A673 (cell line): ENCODE results near the gene TOPAZ1. TPM values are rescaled to one million over a fixed set of nuclear protein-coding genes. Genes with fewer than 3 reads are reported as not detected.

Experiments
- BruUV-seq: library from RNA; stranded (reverse); fragments of 400-500 nt; replicated peaks from 2 replicates; lab custom pipeline; 2021; lab: Mats Ljungman, UMichigan
- CTCF ChIA-PET: fragments of 300-600 bp; sonication (Branson Sonifier 250); formaldehyde crosslinking; loops from one replicate; lab custom pipeline; 2022; ENCODE audit warnings: antibody characterized with exemption; lab: Charles Lee
- POLR2A ChIA-PET: fragments of 300-600 bp; sonication (Branson Sonifier 250); formaldehyde crosslinking; loops from one replicate; lab custom pipeline; 2022; ENCODE audit warnings: antibody characterized with exemption; ENCODE audit not compliant: low non-redundant PET; lab: Charles Lee
- DNase-seq: peaks from one replicate; pipeline ENCODE4 v3.0.0-alpha.2; 2015; ENCODE audit warnings: low spot score
- H3K27ac ChIP-seq: fragments of 200-600 bp; sonication (generic); 2 replicates; pipeline ENCODE4 v1.5.1; 2016; ENCODE audit warnings: mixed run types, low read depth, mild to moderate bottlenecking, mixed read lengths, antibody characterized with exemption, low read length; ENCODE audit not compliant: poor library complexity, severe bottlenecking
- H3K27me3 ChIP-seq: fragments of 200-600 bp; sonication (generic); replicated peaks from 2 replicates; pipeline ENCODE4 v1.6.1; 2017; ENCODE audit warnings: mixed run types, low read depth, mild to moderate bottlenecking, mixed read lengths, antibody characterized with exemption, low read length; ENCODE audit not compliant: insufficient read depth, poor library complexity
- H3K36me3 ChIP-seq: fragments of 200-600 bp; sonication (generic); 2 replicates; pipeline ENCODE4 v1.6.1; 2016; ENCODE audit warnings: mixed run types, mild to moderate bottlenecking, mixed read lengths, antibody characterized with exemption, low read length; ENCODE audit not compliant: insufficient read depth, poor library complexity, severe bottlenecking
- H3K4me1 ChIP-seq: fragments of 200-600 bp; sonication (generic); 2 replicates; pipeline ENCODE4 v1.6.1; 2017; ENCODE audit warnings: mixed run types, mild to moderate bottlenecking, mixed read lengths, antibody characterized with exemption, low read length; ENCODE audit not compliant: insufficient read depth, poor library complexity, severe bottlenecking
- H3K4me3 ChIP-seq: fragments of 200-600 bp; sonication (generic); 2 replicates; pipeline ENCODE4 v1.5.1; 2016; ENCODE audit warnings: low read depth, mixed run types, mild to moderate bottlenecking, mixed read lengths, low read length; ENCODE audit not compliant: poor library complexity, severe bottlenecking
- H3K9me3 ChIP-seq: fragments of 200-600 bp; sonication (generic); 2 replicates; pipeline ENCODE4 v1.6.1; 2016; ENCODE audit warnings: mixed run types, low read depth, mild to moderate bottlenecking, mixed read lengths, antibody characterized with exemption, low read length; ENCODE audit not compliant: poor library complexity, severe bottlenecking
- EZH2 ChIP-seq: fragments of 200-600 bp; sonication (generic); IDR thresholded peaks from 2 replicates; pipeline ENCODE4 v1.6.1; 2017; ENCODE audit warnings: borderline replicate concordance, low read depth, mild to moderate bottlenecking, mixed read lengths, antibody characterized with exemption, low read length; ENCODE audit not compliant: poor library complexity, severe bottlenecking
- intact Hi-C: fragments of 100-400 bp; cut with micrococcal nuclease; formaldehyde crosslinking; loops from one replicate; pipeline ENCODE4 v1.10.0; 2022; ENCODE audit not compliant: unreplicated experiment
- total RNA-seq: library from RNA; stranded (reverse); gene quantifications from 2 replicates; pipeline ENCODE4 v1.2.3, GENCODE V29; 2021
- TF ChIP-seq, protein P1 (sequence below): fragments of 300-800, 200-600 bp; sonication (generic); conservative IDR thresholded peaks from 2 replicates; pipeline ENCODE4 v1.5.1; 2017; ENCODE audit warnings: low read depth, mild to moderate bottlenecking, antibody characterized with exemption, low read length, moderate library complexity, mixed read lengths

Gene TOPAZ1
- total RNA-seq, 1 experiment from 2014 or later: not detected

DNA sequence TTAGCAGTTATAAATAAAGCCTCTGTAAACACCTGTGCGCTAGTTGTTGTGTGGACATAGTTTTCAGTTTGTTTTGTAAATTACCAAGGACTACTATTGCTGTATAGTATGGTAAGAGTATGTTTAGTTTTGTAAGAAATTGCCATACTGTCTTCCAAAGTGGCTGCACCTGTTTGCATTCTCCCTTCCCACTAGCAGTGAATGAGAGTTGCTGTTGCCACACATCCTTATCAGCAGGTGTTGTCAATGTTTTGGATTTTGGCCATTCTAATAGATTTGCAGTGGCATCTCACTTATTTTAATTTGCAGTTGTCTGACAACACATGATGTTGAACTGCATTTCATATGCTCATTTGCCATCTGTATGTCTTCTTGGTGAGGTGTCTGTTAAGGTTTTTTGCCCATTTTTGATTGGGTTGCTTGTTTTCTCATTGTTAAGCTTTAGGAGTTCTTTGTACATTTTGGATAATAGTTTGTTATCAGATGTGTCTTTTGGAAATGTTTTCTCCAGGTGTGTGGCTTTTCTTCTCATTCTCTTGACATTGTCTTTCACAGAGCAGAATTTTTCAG is 111.8 kb downstream of the TOPAZ1 start:
- POLR2A ChIA-PET: no interaction called here
- Histone ChIP-seq H3K4me3 (no peak overlapping the region), H3K27ac (no peak overlapping the region), H3K9me3 (no peaks in the 10 kb centered on the region), H3K36me3 (peaks cover 2% of the 10 kb centered on the region), H3K4me1 (peaks cover 4% of the 10 kb centered on the region), H3K27me3 (no peaks in the 10 kb centered on the region)
- TF ChIP-seq, protein P1, sequence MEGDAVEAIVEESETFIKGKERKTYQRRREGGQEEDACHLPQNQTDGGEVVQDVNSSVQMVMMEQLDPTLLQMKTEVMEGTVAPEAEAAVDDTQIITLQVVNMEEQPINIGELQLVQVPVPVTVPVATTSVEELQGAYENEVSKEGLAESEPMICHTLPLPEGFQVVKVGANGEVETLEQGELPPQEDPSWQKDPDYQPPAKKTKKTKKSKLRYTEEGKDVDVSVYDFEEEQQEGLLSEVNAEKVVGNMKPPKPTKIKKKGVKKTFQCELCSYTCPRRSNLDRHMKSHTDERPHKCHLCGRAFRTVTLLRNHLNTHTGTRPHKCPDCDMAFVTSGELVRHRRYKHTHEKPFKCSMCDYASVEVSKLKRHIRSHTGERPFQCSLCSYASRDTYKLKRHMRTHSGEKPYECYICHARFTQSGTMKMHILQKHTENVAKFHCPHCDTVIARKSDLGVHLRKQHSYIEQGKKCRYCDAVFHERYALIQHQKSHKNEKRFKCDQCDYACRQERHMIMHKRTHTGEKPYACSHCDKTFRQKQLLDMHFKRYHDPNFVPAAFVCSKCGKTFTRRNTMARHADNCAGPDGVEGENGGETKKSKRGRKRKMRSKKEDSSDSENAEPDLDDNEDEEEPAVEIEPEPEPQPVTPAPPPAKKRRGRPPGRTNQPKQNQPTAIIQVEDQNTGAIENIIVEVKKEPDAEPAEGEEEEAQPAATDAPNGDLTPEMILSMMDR: no peak
- no peak for TF ChIP-seq EZH2
- intact Hi-C loops: no loop called here
- DNase-seq: no peak
- CTCF ChIA-PET: no interaction called here
- no TSS peak for BruUV-seq

DNA sequence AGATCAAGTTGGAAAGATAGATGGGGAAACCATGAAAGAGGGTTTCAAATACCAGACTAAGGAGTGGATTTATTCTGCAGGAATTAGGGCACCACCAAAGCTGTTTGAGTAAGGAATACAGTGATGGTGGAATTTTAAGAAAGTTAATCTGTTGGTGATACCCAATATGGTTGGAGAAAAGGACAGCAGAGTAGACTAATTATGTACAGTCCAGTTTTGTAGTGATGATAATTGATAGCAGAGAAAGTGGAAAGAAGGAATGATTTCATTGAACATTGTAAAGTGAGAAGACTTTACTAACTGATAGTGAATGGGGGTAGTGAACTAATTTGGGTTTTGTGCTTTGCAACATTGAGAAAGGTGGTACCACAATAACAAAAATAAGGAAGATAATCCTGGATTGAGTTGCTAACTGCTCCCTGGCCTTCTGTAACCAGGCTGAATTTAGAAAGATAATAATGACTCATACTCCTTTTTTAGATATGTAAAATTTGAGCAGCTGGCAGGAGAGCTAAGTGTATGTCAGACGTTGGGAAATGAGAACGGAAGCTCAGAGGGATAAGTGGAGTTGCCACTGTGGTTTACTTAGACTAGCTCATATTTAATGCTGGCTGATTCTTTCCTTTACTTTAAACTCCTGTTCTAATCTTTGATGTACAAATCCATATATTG is 113.8 kb downstream of the TOPAZ1 start:
- POLR2A ChIA-PET: no interaction called here
- intact Hi-C loops: no loop called here
- peak; percentile 62 for DNase-seq
- H3K4me3 ChIP-seq: no peak overlapping the region
- no peaks in the 10 kb centered on the region for H3K27me3 ChIP-seq
- H3K4me1 ChIP-seq: peaks cover 4% of the 10 kb centered on the region
- TF ChIP-seq, protein P1: no peak
- TF ChIP-seq EZH2: no peak
- H3K9me3 ChIP-seq: no peaks in the 10 kb centered on the region
- CTCF ChIA-PET: no interaction called here
- peak overlapping the region; percentile 27 for H3K27ac ChIP-seq
- peaks cover 4% of the 10 kb centered on the region for H3K36me3 ChIP-seq
- BruUV-seq: no TSS peak

DNA sequence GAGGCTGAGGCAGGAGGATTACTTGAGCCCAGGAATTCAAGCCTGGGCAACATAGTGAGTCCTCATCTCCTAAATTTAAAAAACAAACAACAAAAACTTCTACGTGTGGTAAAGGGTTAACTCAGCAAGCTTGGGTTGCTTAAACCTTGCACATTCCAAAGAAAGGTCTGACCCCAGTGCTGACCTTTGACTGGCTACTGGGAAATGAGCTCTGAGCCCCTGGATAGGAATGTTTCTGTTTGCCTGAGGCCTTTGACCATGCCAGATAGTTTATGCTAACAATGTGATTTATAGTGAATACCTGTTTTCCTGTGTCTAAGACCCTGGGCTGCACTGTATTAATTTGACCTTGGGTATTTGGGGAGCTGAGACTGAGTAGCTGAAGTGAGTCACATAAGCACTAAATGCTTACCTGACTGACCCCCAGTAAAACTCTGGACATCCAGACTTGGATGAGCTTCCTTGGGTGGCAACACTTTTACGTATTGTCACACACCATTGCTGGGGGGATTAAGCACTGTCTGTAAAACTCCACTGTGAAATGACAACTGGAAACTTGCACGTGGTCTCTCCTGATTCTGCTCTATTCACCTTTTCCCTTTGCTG is 117.6 kb downstream of the TOPAZ1 start:
- no peak overlapping the region for H3K4me3 ChIP-seq
- no peak for TF ChIP-seq EZH2
- TF ChIP-seq, protein P1: no peak

More for the DNA sequence above, 117.6 kb downstream of the TOPAZ1 start:
- POLR2A ChIA-PET: interaction anchor here (0.5 kb wide), 1 partner anchor 80 kb away, joined by 3 read pairs; no protein-coding TSS in a partner anchor
- BruUV-seq: no TSS peak
- H3K9me3 ChIP-seq: no peaks in the 10 kb centered on the region
- peaks cover 4% of the 10 kb centered on the region for H3K4me1 ChIP-seq
- CTCF ChIA-PET: no interaction called here
- H3K27ac ChIP-seq: no peak overlapping the region
- peaks cover 4% of the 10 kb centered on the region for H3K36me3 ChIP-seq
- no peaks in the 10 kb centered on the region for H3K27me3 ChIP-seq
- intact Hi-C loops: no loop called here
- DNase-seq: no peak
